GM23248 (cell line): Measurements from ENCODE around the gene PHF11. TPM values are rescaled to one million over a fixed set of nuclear protein-coding genes. Genes with fewer than 3 reads are reported as not detected.

Experiments
- DNase-seq: peaks from one replicate; pipeline ENCODE4 v3.0.0-alpha.2; 2015
- H2AFZ ChIP-seq: fragments of 200-600 bp; sonication (generic); 2 replicates; pipeline ENCODE4 v1.6.1; 2016; ENCODE audit warnings: antibody characterized with exemption
- H3F3A ChIP-seq: fragments of 200-600 bp; sonication (generic); 2 replicates; pipeline ENCODE4 v1.6.1; 2016; ENCODE audit warnings: mild to moderate bottlenecking, antibody characterized with exemption, mixed run types; ENCODE audit not compliant: insufficient read depth
- H3K27ac ChIP-seq: fragments of 200-600 bp; sonication (generic); 2 replicates; pipeline ENCODE4 v1.5.1; 2016; ENCODE audit warnings: mild to moderate bottlenecking
- H3K27me3 ChIP-seq: fragments of 200-600 bp; sonication (generic); replicated peaks from 2 replicates; pipeline ENCODE4 v1.6.1; 2016; ENCODE audit warnings: mild to moderate bottlenecking; ENCODE audit not compliant: insufficient read depth
- H3K36me3 ChIP-seq: fragments of 200-600 bp; sonication (generic); 2 replicates; pipeline ENCODE4 v1.6.1; 2016; ENCODE audit warnings: low read depth, mild to moderate bottlenecking
- H3K4me1 ChIP-seq: fragments of 200-600 bp; sonication (generic); 2 replicates; pipeline ENCODE4 v1.6.1; 2016; ENCODE audit warnings: mild to moderate bottlenecking; ENCODE audit not compliant: insufficient read depth
- H3K4me2 ChIP-seq: fragments of 200-600 bp; sonication (generic); one replicate; pipeline ENCODE4 v1.6.1; 2016; ENCODE audit warnings: mild to moderate bottlenecking; ENCODE audit not compliant: unreplicated experiment
- H3K4me3 ChIP-seq: fragments of 200-600 bp; sonication (generic); 2 replicates; pipeline ENCODE4 v1.5.1; 2016; ENCODE audit warnings: mild to moderate bottlenecking
- H3K79me2 ChIP-seq: fragments of 200-600 bp; sonication (generic); 2 replicates; pipeline ENCODE4 v1.6.1; 2016; ENCODE audit warnings: mild to moderate bottlenecking; ENCODE audit not compliant: insufficient read depth
- H3K9ac ChIP-seq: fragments of 200-600 bp; sonication (generic); 2 replicates; pipeline ENCODE4 v1.6.1; 2016; ENCODE audit warnings: mild to moderate bottlenecking
- H3K9me2 ChIP-seq: fragments of 200-600 bp; sonication (generic); 2 replicates; pipeline ENCODE4 v1.6.1; 2016; ENCODE audit warnings: mixed run types, mild to moderate bottlenecking, moderate library complexity; ENCODE audit not compliant: insufficient read depth
- H3K9me3 ChIP-seq: fragments of 200-600 bp; sonication (generic); one replicate; pipeline ENCODE4 v1.6.1; 2017; ENCODE audit warnings: low read depth
- H4K20me1 ChIP-seq: fragments of 200-600 bp; sonication (generic); 2 replicates; pipeline ENCODE4 v1.6.0; 2016; ENCODE audit not compliant: insufficient read depth
- EZH2 ChIP-seq: fragments of 200-600 bp; sonication (generic); IDR thresholded peaks from 2 replicates; pipeline ENCODE4 v1.6.1; 2018; ENCODE audit warnings: antibody characterized with exemption, mild to moderate bottlenecking; ENCODE audit not compliant: insufficient read depth, poor library complexity, severe bottlenecking
- EZH2phosphoT487 ChIP-seq: fragments of 200-600 bp; sonication (generic); IDR thresholded peaks from 2 replicates; pipeline ENCODE4 v1.6.1; 2018; ENCODE audit warnings: antibody characterized with exemption, moderate library complexity, mild to moderate bottlenecking, low read depth; ENCODE audit not compliant: insufficient read depth
- WGBS, 2 experiments: methylation state at CpG; one replicate each; pipeline ENCODE4 v1.1.6; 2015 to 2017; ENCODE audit warnings: low lambda C conversion rate in 2 of 2, low coverage in 1 of 2; ENCODE audit errors: missing lambda C conversion rate in 2 of 2; 5-methylcytosine and 5-hydroxymethylcytosine counted together
- in situ Hi-C: fragments of 300-500 bp; cut with MboI; formaldehyde crosslinking; loops from 2 replicates; pipeline ENCODE4 v1.15.0; 2020
- polyA plus RNA-seq: library from polyadenylated mRNA; unstranded; fragments of >200 nt; fragmentation: Nextera tagmentation; extraction: Ambion mirVana; gene quantifications from 2 replicates; pipeline ENCODE4 v1.2.1, GENCODE V29; 2016
- total RNA-seq: library from RNA; depleted of rRNA; stranded (reverse); fragments of >200 nt; shearing (Covaris generic); gene quantifications from 2 replicates; pipeline ENCODE4 v1.2.3, GENCODE V29; 2014

The PHF11 gene
- total and polyA plus RNA-seq, 2 experiments from 2014 or later, result 16.9 to 29.3 TPM

DNA sequence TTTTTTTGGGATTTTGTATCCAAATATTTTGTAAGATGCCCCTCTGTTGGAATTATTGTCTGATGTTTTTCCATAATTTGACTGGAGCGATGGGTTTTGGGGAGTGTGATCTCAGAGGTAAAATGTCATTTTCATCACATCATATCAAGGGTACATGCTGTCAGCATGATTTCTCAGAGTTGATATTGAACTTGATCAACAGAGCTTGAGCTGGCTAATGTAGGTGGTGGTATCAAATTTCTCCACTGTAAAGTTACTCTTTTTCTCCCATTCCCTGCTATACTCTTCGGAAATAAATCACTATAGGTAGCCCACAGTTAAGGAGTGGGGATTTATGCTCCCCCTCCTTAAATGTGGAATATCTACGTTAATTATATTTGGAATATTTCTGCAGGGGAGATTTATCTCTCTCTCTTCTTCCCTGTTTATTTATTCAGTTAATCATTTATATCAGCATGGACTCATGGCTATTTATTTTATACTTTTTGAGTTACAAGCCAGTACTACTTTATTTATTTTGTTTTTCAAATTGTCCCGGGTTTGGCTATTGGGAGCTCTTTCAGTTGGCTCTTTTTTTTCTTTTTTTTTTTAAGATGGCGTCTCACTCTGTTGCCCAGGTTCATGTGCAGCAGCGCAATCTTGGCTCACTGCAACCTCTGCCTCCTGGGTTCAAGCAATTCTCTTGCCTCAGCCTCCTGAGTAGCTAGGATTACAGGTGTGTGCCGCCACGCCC is 42.9 kb upstream of the PHF11 start:
- DNase-seq, result no peak
- Histone ChIP-seq H3F3A (peaks cover 21% of the 10 kb centered on the region; the same call in 1 of the 2 replicates), H3K4me2 (no peak overlapping the region), H3K36me3 (no peaks in the 10 kb centered on the region), H3K79me2 (peaks cover 37% of the 10 kb centered on the region), H3K4me3 (no peak overlapping the region), H3K9me2 (no peaks in the 10 kb centered on the region), H3K4me1 (peaks cover 40% of the 10 kb centered on the region), H3K9me3 (no peaks in the 10 kb centered on the region), H4K20me1 (no peaks in the 10 kb centered on the region), H2AFZ (no peak overlapping the region), H3K27me3 (no peaks in the 10 kb centered on the region), H3K9ac (no peak overlapping the region), H3K27ac (no peak overlapping the region)
- in situ Hi-C loops, result no loop called here
- 93 to 96% methylated on average over 8 of the region's 8 CpGs for WGBS, 2 experiments
- TF ChIP-seq EZH2 (no peak), EZH2phosphoT487 (no peak)

DNA sequence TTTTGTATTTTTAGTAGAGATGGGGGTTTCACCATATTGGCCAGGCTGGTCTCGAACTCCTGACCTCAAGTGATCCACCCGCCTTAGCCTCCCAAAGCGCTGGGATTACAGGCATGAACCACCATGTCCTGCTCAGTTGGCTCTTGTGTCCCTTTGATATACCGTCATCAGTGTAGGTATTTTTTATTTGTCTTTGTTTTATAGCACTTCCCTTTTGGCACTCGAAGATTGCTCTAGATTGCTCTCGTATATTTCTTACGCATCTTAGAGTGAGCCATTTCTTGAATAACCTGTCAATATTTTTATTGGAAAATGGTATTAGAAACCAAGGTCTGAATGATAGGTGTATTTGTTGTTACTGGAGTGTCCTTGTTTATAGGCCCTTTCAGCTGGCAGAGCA is 42.3 kb upstream of the PHF11 start:
- 97 to 98% methylated on average over 7 of the region's 7 CpGs for WGBS, 2 experiments
- in situ Hi-C loops, result no loop called here

DNA sequence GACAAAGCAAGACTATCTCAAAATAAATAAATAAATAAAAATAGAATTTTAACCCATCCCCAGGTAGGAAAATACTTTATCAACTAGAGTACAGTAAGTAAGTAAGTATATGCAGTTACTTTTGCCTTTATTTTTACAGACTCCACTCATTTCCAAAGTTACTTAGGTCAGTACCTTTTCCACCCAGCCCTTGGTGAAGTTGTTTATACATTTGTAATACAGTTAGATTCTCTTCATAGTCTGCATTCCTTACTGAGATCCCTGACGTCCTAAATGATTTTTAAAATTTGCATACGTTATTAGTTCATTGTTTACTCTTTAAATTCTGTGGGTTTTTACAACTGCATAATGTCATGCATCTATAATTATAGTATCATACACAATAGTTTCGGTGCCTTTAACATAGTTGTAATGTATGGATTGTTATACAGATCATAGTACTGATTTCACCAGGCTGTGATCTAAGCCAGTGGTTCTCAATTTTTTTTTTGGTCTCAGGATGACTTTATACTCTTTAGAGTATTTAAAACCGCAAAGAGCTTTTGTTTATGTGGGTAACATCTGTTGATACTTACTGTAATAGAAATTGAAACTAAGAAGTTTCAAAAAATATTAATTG is 41.3 kb upstream of the PHF11 start:
- Histone ChIP-seq H3K9me3 (no peaks in the 10 kb centered on the region), H3F3A (peaks cover 21% of the 10 kb centered on the region; the same call in 1 of the 2 replicates), H3K36me3 (no peaks in the 10 kb centered on the region), H2AFZ (peak overlapping the region; percentile 43), H3K9ac (peak overlapping the region; percentile 14), H4K20me1 (no peaks in the 10 kb centered on the region), H3K4me2 (peak overlapping the region; percentile 94), H3K4me3 (peak overlapping the region; percentile 60), H3K27ac (peak overlapping the region; percentile 42), H3K79me2 (peaks cover 21% of the 10 kb centered on the region), H3K9me2 (no peaks in the 10 kb centered on the region), H3K4me1 (peaks cover 32% of the 10 kb centered on the region), H3K27me3 (no peaks in the 10 kb centered on the region)
- TF ChIP-seq EZH2phosphoT487 (no peak), EZH2 (no peak)
- in situ Hi-C loops, result no loop called here
- 3 to 6% methylated on average over 4 of the region's 4 CpGs for WGBS, 2 experiments
- DNase-seq, result peak; percentile 75

More for the DNA sequence above, 42.3 kb upstream of the PHF11 start:
- H3K36me3 ChIP-seq, result no peaks in the 10 kb centered on the region
- peaks cover 21% of the 10 kb centered on the region; the same call in 1 of the 2 replicates for H3F3A ChIP-seq
- H3K27ac ChIP-seq, result no peak overlapping the region
- no peaks in the 10 kb centered on the region for H3K9me2 ChIP-seq
- no peak overlapping the region for H3K4me2 ChIP-seq
- peaks cover 31% of the 10 kb centered on the region for H3K79me2 ChIP-seq
- no peaks in the 10 kb centered on the region for H3K27me3 ChIP-seq
- no peak overlapping the region for H3K4me3 ChIP-seq
- peaks cover 36% of the 10 kb centered on the region for H3K4me1 ChIP-seq
- DNase-seq, result no peak
- no peak overlapping the region for H2AFZ ChIP-seq
- no peak overlapping the region for H3K9ac ChIP-seq
- H4K20me1 ChIP-seq, result no peaks in the 10 kb centered on the region
- no peaks in the 10 kb centered on the region for H3K9me3 ChIP-seq
- no peak for TF ChIP-seq EZH2
- no peak for TF ChIP-seq EZH2phosphoT487

DNA sequence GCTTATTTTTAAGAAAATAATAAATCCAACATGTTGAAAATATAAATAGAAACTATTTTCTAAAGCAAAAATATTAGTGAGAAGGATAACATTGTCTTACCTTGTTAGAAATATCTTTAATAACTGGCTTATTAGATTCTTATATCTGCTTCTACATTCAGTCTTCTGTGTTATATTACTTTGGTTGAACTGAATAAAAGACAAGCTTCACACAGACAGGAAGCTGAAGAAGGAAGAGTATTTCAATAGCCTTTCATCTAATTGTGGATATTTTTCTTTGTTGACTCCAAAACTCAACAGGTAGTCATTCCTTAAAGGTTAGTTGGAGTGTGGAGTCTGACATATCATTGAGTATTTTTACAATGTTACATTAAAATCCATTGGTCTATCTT is 40.8 kb upstream of the PHF11 start:
- Histone ChIP-seq H3K9me2 (no peaks in the 10 kb centered on the region), H3F3A (peaks cover 21% of the 10 kb centered on the region; the same call in 1 of the 2 replicates), H3K27me3 (no peaks in the 10 kb centered on the region), H3K27ac (peak overlapping the region; percentile 42), H3K9me3 (no peaks in the 10 kb centered on the region), H3K4me3 (peak overlapping the region; percentile 60; the same call in 1 of the 2 replicates), H2AFZ (no peak overlapping the region), H3K79me2 (peaks cover 16% of the 10 kb centered on the region), H3K4me2 (peak overlapping the region; percentile 94), H3K4me1 (peaks cover 32% of the 10 kb centered on the region), H4K20me1 (no peaks in the 10 kb centered on the region), H3K9ac (peak overlapping the region; percentile 14), H3K36me3 (no peaks in the 10 kb centered on the region)
- no peak for TF ChIP-seq EZH2phosphoT487
- TF ChIP-seq EZH2, result no peak
- no peak for DNase-seq
- in situ Hi-C loops, result no loop called here
